Panc1 (cell line): ENCODE results near the gene CLP1. TPM values are rescaled to one million over a fixed set of nuclear protein-coding genes. Genes with fewer than 3 reads are reported as not detected.

Experiments used
- ATAC-seq: fragments of 200-7000 bp; cut with Tn5 transposase; 2 replicates; pipeline ENCODE4 v1.9.1; 2020; ENCODE audit warnings: mild to moderate bottlenecking, moderate library complexity
- BruUV-seq: library from RNA; stranded (reverse); fragments of 400-500 nt; replicated peaks from 2 replicates; lab custom pipeline; 2021; lab: Mats Ljungman, UMichigan
- CTCF ChIA-PET: fragments of 300-600 bp; sonication (Branson Sonifier 250); formaldehyde crosslinking; loops from one replicate; lab custom pipeline; 2022; ENCODE audit warnings: antibody characterized with exemption; lab: Charles Lee
- POLR2A ChIA-PET: fragments of 300-600 bp; sonication (Branson Sonifier 250); formaldehyde crosslinking; loops from one replicate; lab custom pipeline; 2022; ENCODE audit warnings: antibody characterized with exemption; lab: Charles Lee
- DNase-seq: peaks from one replicate; pipeline ENCODE4 v3.0.0-alpha.2; 2010; ENCODE audit warnings: low read depth, low spot score
- H3K27ac ChIP-seq: 2 replicates; pipeline ENCODE4 v1.5.1; 2011; ENCODE audit warnings: mild to moderate bottlenecking, low read length, inconsistent platforms
- H3K27me3 ChIP-seq: fragments of 200-500 bp; sonication (Bioruptor generic); 2 replicates; pipeline ENCODE4 v1.6.0; 2014; ENCODE audit warnings: low read length, inconsistent platforms; ENCODE audit not compliant: control insufficient read depth, insufficient read depth
- H3K36me3 ChIP-seq: fragments of 200-500 bp; sonication (Bioruptor generic); 2 replicates; pipeline ENCODE4 v1.5.1; 2014; ENCODE audit warnings: inconsistent platforms, mild to moderate bottlenecking, low read length, moderate library complexity; ENCODE audit not compliant: control insufficient read depth, insufficient read depth
- H3K4me1 ChIP-seq: 2 replicates; pipeline ENCODE4 v1.5.1; 2011; ENCODE audit warnings: inconsistent platforms, mild to moderate bottlenecking, low read length, moderate library complexity; ENCODE audit not compliant: control insufficient read depth, insufficient read depth
- H3K4me3 ChIP-seq, 2 experiments: 2 replicates each; pipeline ENCODE4 v1.5.1; 2011 to 2012; ENCODE audit warnings: low read depth in 2 of 2, low read length in 2 of 2, mild to moderate bottlenecking in 2 of 2, inconsistent platforms in 1 of 2, moderate library complexity in 1 of 2
- H3K9me3 ChIP-seq: fragments of 200-500 bp; sonication (Bioruptor generic); 2 replicates; pipeline ENCODE4 v1.5.1; 2014; ENCODE audit warnings: low read depth, mild to moderate bottlenecking, inconsistent platforms, low read length, moderate library complexity; ENCODE audit not compliant: control insufficient read depth, insufficient read depth
- POLR2AphosphoS5 ChIP-seq: IDR thresholded peaks from 2 replicates; pipeline ENCODE4 v1.6.1; 2012; ENCODE audit warnings: mild to moderate bottlenecking, low read depth, low read length, moderate library complexity
- REST ChIP-seq, 2 experiments: IDR thresholded peaks; 2 replicates each; pipeline ENCODE4 v1.6.1; 2011 to 2012; ENCODE audit warnings: low read depth in 2 of 2, control low read depth in 1 of 2, low read length in 1 of 2, mild to moderate bottlenecking in 1 of 2, moderate library complexity in 1 of 2; ENCODE audit not compliant: insufficient read depth in 1 of 2
- SIN3A ChIP-seq: IDR thresholded peaks from 2 replicates; pipeline ENCODE4 v1.6.1; 2012; ENCODE audit warnings: low read depth, mild to moderate bottlenecking, low read length, moderate library complexity, borderline replicate concordance; ENCODE audit not compliant: insufficient read depth
- TCF7L2 ChIP-seq: IDR thresholded peaks from 2 replicates; pipeline ENCODE4 v1.6.1; 2011; ENCODE audit warnings: mild to moderate bottlenecking, low read depth, low read length, inconsistent platforms
- in situ Hi-C: cut with HindIII; loops from 2 replicates; pipeline ENCODE4 v1.10.0; 2016; ENCODE audit warnings: low sequenced_read_pairs, low pct_unique_long_range_greater_than_20kb
- intact Hi-C: fragments of 100-400 bp; cut with micrococcal nuclease; formaldehyde crosslinking; loops from one replicate; pipeline ENCODE4 v1.10.0; 2022; ENCODE audit not compliant: unreplicated experiment
- total RNA-seq: library from RNA; stranded (reverse); gene quantifications from one replicate; pipeline ENCODE4 v1.2.1, GENCODE V29; 2021; ENCODE audit not compliant: unreplicated experiment
- TF ChIP-seq, protein P1 (sequence below): fragments of 450-650 bp; IDR thresholded peaks from 2 replicates; pipeline ENCODE4 v1.5.1; 2017; ENCODE audit warnings: mild to moderate bottlenecking

Gene CLP1
- total RNA-seq, 1 experiment from 2014 or later, result 17.7 TPM

GRCh38 chr11:57663975-57664374, 6.4 kb downstream of the CLP1 start:
- in situ Hi-C loops (no loop called here), intact Hi-C loops (no loop called here)
- no TSS peak for BruUV-seq
- Histone ChIP-seq H3K4me3 (no peak overlapping the region), H3K27me3 (no peaks in the 10 kb centered on the region), H3K36me3 (peaks cover 4% of the 10 kb centered on the region), H3K4me1 (peaks cover 6% of the 10 kb centered on the region), H3K27ac (no peak overlapping the region), H3K9me3 (no peaks in the 10 kb centered on the region)
- no peak for TF ChIP-seq REST (IDR thresholded peaks at IDR 0.05; ENCODE audit: insufficient read depth in 1 of 2, low read depth in 2 of 2, low read length in 1 of 2)
- no peak for TF ChIP-seq TCF7L2
- no peak for TF ChIP-seq POLR2AphosphoS5
- TF ChIP-seq, protein P1, sequence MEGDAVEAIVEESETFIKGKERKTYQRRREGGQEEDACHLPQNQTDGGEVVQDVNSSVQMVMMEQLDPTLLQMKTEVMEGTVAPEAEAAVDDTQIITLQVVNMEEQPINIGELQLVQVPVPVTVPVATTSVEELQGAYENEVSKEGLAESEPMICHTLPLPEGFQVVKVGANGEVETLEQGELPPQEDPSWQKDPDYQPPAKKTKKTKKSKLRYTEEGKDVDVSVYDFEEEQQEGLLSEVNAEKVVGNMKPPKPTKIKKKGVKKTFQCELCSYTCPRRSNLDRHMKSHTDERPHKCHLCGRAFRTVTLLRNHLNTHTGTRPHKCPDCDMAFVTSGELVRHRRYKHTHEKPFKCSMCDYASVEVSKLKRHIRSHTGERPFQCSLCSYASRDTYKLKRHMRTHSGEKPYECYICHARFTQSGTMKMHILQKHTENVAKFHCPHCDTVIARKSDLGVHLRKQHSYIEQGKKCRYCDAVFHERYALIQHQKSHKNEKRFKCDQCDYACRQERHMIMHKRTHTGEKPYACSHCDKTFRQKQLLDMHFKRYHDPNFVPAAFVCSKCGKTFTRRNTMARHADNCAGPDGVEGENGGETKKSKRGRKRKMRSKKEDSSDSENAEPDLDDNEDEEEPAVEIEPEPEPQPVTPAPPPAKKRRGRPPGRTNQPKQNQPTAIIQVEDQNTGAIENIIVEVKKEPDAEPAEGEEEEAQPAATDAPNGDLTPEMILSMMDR, result no peak
- TF ChIP-seq SIN3A, result no peak
- no peak for DNase-seq
- no peak for ATAC-seq
- ChIA-PET POLR2A (no interaction called here), CTCF (no interaction called here)

DNA sequence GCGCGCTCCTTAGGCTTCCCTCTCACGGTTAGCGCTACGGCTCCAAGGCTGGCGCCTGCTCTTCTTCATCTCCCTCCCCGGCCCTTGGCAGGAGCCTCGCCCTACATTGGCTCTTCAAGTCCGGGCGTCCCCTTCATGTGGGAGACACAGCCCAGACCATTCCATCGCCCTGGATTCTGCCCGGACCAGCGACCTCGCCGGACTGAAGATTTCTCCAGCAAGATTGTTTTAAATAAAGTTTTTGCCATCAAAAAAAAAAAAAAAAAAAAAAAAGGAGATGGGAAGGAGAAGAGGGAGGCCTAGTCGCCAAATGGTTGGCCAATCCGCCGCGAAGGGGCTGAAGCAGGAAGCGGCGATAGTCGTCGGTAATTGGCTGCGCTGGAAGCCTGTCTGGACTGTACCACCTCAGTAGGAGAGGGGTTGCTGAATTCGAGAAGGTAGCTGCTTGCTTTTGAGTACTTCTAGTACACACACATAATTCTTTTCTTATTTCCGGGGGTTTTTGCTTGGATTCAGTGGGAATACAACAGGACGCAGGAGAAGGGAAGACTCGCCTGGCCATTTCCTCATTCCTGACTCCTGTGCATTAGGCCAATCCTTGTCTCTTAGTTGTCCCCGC, 9.7 kb downstream of the CLP1 start:
- DNase-seq (peak; percentile 93), ATAC-seq (peak; percentile 84)
- intact Hi-C loops, result no loop called here
- in situ Hi-C loops, result no loop called here
- Histone ChIP-seq H3K27me3 (no peaks in the 10 kb centered on the region), H3K9me3 (no peaks in the 10 kb centered on the region), H3K4me3 (peak overlapping the region; percentile 93 to 94), H3K4me1 (peaks cover 15% of the 10 kb centered on the region), H3K36me3 (peaks cover 6% of the 10 kb centered on the region), H3K27ac (peak overlapping the region; percentile 98)
- BruUV-seq, result no TSS peak
- CTCF ChIA-PET, result interaction anchor here (0.7 kb wide), 1 partner anchor 24 kb away, joined by 3 read pairs; no protein-coding TSS in a partner anchor
- POLR2A ChIA-PET, result no interaction called here
- TF ChIP-seq SIN3A (no peak), REST (IDR thresholded peaks at IDR 0.05; ENCODE audit: insufficient read depth in 1 of 2, low read depth in 2 of 2, low read length in 1 of 2) (no peak), POLR2AphosphoS5 (peak; percentile 39), TCF7L2 (peak; percentile 72)
- TF ChIP-seq, protein P1, result no peak
